Liver (tissue), 9 donors: ENCODE measurements around the gene KRT23. TPM values are rescaled to one million over a fixed set of nuclear protein-coding genes. Genes with fewer than 3 reads are reported as not detected.

Experiments
- DNase-seq: peaks from one replicate; pipeline ENCODE4 v3.0.0-alpha.2; 2017; ENCODE audit warnings: low spot score
- H3K27ac ChIP-seq, 2 donors: one replicate each; pipeline ENCODE4 v1.7.0; 2013; ENCODE audit warnings: inconsistent platforms in 2 of 2, low read length in 2 of 2, control low read depth in 1 of 2, low read depth in 1 of 2, mild to moderate bottlenecking in 1 of 2
- H3K27me3 ChIP-seq, 4 donors: one replicate each; pipeline versions ENCODE4 v1.6.1 to v1.7.0; 2013; ENCODE audit warnings: low read length in 3 of 4, inconsistent platforms in 1 of 4, mild to moderate bottlenecking in 1 of 4, moderate library complexity in 1 of 4; ENCODE audit not compliant: control insufficient read depth in 4 of 4, insufficient read depth in 4 of 4
- H3K36me3 ChIP-seq, 4 donors: one replicate each; pipeline versions ENCODE4 v1.6.1 to v1.7.0; 2013; ENCODE audit warnings: low read length in 3 of 4, mild to moderate bottlenecking in 3 of 4, low read depth in 1 of 4, moderate library complexity in 1 of 4; ENCODE audit not compliant: control insufficient read depth in 4 of 4, insufficient read depth in 3 of 4
- H3K4me1 ChIP-seq, 4 donors: one replicate each; pipeline versions ENCODE4 v1.6.1 to v1.7.0; 2013; ENCODE audit warnings: low read length in 3 of 4, mild to moderate bottlenecking in 3 of 4, moderate library complexity in 1 of 4; ENCODE audit not compliant: control insufficient read depth in 4 of 4, insufficient read depth in 4 of 4
- H3K4me3 ChIP-seq, 3 donors: one replicate each; pipeline versions ENCODE4 v1.6.1 to v1.7.0; 2013; ENCODE audit warnings: low read length in 3 of 3, control low read depth in 1 of 3, low read depth in 1 of 3, mild to moderate bottlenecking in 1 of 3
- H3K9ac ChIP-seq, 2 donors: one replicate each; pipeline ENCODE4 v1.7.0; 2013; ENCODE audit warnings: low read length in 2 of 2, mild to moderate bottlenecking in 2 of 2, moderate library complexity in 2 of 2, control low read depth in 1 of 2, low read depth in 1 of 2
- H3K9me3 ChIP-seq, 4 donors: one replicate each; pipeline versions ENCODE4 v1.6.1 to v1.7.0; 2013; ENCODE audit warnings: low read length in 3 of 4; ENCODE audit not compliant: control insufficient read depth in 4 of 4
- ATF3 ChIP-seq: IDR thresholded peaks from 2 replicates; pipeline ENCODE4 v1.6.1; 2016; ENCODE audit warnings: antibody characterized with exemption
- EGR1 ChIP-seq, 2 donors: IDR thresholded peaks; 2 replicates each; pipeline ENCODE4 v1.6.1; 2016 to 2018; ENCODE audit warnings: antibody characterized with exemption in 2 of 2, low read depth in 2 of 2
- FOXA1 ChIP-seq: IDR thresholded peaks from 2 replicates; pipeline ENCODE4 v1.6.1; 2016; ENCODE audit warnings: antibody characterized with exemption
- FOXA2 ChIP-seq: IDR thresholded peaks from 2 replicates; pipeline ENCODE4 v1.6.1; 2016; ENCODE audit warnings: antibody characterized with exemption
- GABPA ChIP-seq, 2 donors: IDR thresholded peaks in 1 of 2; conservative IDR thresholded peaks in 1 of 2; 2 replicates each; pipeline ENCODE4 v1.6.1; 2016; ENCODE audit warnings: antibody characterized with exemption in 2 of 2, mild to moderate bottlenecking in 1 of 2, moderate library complexity in 1 of 2
- HNF4A ChIP-seq, 2 donors: conservative IDR thresholded peaks; 2 replicates each; pipeline ENCODE4 v1.6.1; 2016; ENCODE audit warnings: antibody characterized with exemption in 2 of 2, mild to moderate bottlenecking in 2 of 2
- HNF4G ChIP-seq: IDR thresholded peaks from 2 replicates; pipeline ENCODE4 v1.6.1; 2016; ENCODE audit warnings: antibody characterized with exemption
- JUND ChIP-seq, 2 donors: IDR thresholded peaks; 2 replicates each; pipeline ENCODE4 v1.6.1; 2016; ENCODE audit warnings: antibody characterized with exemption in 2 of 2
- MAX ChIP-seq: IDR thresholded peaks from 2 replicates; pipeline ENCODE4 v1.6.1; 2016; ENCODE audit warnings: antibody characterized with exemption
- NR2F2 ChIP-seq: IDR thresholded peaks from 2 replicates; pipeline ENCODE4 v1.6.1; 2016; ENCODE audit warnings: antibody characterized with exemption
- RAD21 ChIP-seq, 2 donors: IDR thresholded peaks; 2 replicates each; pipeline ENCODE4 v1.6.1; 2016; ENCODE audit warnings: antibody characterized with exemption in 2 of 2, mild to moderate bottlenecking in 2 of 2
- RXRA ChIP-seq, 2 donors: IDR thresholded peaks; 2 replicates each; pipeline ENCODE4 v1.6.1; 2017 to 2018; ENCODE audit warnings: antibody characterized with exemption in 2 of 2, mild to moderate bottlenecking in 1 of 2
- SP1 ChIP-seq: IDR thresholded peaks from 2 replicates; pipeline ENCODE4 v1.6.1; 2018; ENCODE audit warnings: antibody characterized with exemption, mild to moderate bottlenecking
- TAF1 ChIP-seq: conservative IDR thresholded peaks from 2 replicates; pipeline ENCODE4 v1.6.1; 2016; ENCODE audit warnings: antibody characterized with exemption, mild to moderate bottlenecking
- YY1 ChIP-seq: IDR thresholded peaks from 2 replicates; pipeline ENCODE4 v1.6.1; 2016; ENCODE audit warnings: antibody characterized with exemption, mild to moderate bottlenecking
- WGBS: extraction: QIAGEN DNeasy Blood & Tissue Kit; methylation state at CpG from one replicate; pipeline ENCODE4 v1.1.7; 2013; 5-methylcytosine and 5-hydroxymethylcytosine counted together
- polyA plus RNA-seq, 2 donors: library from polyadenylated mRNA; stranded (reverse) in 1 of 2; unstranded in 1 of 2; fragments of 200-250 nt in 1 of 2; fragments of >200 nt in 1 of 2; fragmentation: Nextera tagmentation in 1 of 2; extraction: Ambion mirVana in 1 of 2; gene quantifications; one replicate each; pipeline versions ENCODE4 v1.2.1 to v1.2.3, GENCODE V29; 2013 to 2015
- total RNA-seq, 2 donors: library from RNA; depleted of rRNA; stranded (reverse); fragments of >200 nt; gene quantifications; one replicate each; pipeline ENCODE4 v1.2.3, GENCODE V29; 2014
- TF ChIP-seq, protein P1 (sequence below): IDR thresholded peaks from 2 replicates; pipeline ENCODE4 v1.6.1; 2016; ENCODE audit warnings: antibody characterized with exemption
- TF ChIP-seq, protein P2 (sequence below): IDR thresholded peaks from 2 replicates; pipeline ENCODE4 v1.6.1; 2016; ENCODE audit warnings: antibody characterized with exemption, mild to moderate bottlenecking
- donor health status: healthy.
- donor health status: healthy.
- donor health status: healthy.
- donor health status: healthy.
- donor health status: healthy.

KRT23 gene
- total and polyA plus RNA-seq, 4 donors: 0.09 to 1.3 (median 0.24) TPM; not detected in 1

- Histone ChIP-seq H3K4me3 (no peak overlapping the region), H3K27me3 (no peaks in the 10 kb centered on the region), H3K4me1 (no peaks in the 10 kb centered on the region), H3K27ac (no peak overlapping the region), H3K9me3 (no peaks in the 10 kb centered on the region), H3K9ac (no peak overlapping the region), H3K36me3 (no peaks in the 10 kb centered on the region)
- 72% methylated on average over 5 of the region's 5 CpGs for WGBS
- no peak for DNase-seq
- no peak for TF ChIP-seq RAD21 (IDR thresholded peaks at IDR 0.05)
- TF ChIP-seq NR2F2: no peak
- TF ChIP-seq GABPA (IDR thresholded peaks at IDR 0.05 in 1 of 2, conservative IDR thresholded peaks at IDR 0.05 in 1 of 2): no peak
- TF ChIP-seq TAF1: no peak
- TF ChIP-seq EGR1 (IDR thresholded peaks at IDR 0.05; ENCODE audit: low read depth in 2 of 2): no peak
Measured at GRCh38 chr17:40936976-40937375, 470 bp downstream of the KRT23 start.

- Histone ChIP-seq H3K9me3 (no peaks in the 10 kb centered on the region), H3K9ac (no peak overlapping the region), H3K27me3 (no peaks in the 10 kb centered on the region), H3K4me3 (no peak overlapping the region), H3K27ac (no peak overlapping the region), H3K4me1 (no peaks in the 10 kb centered on the region), H3K36me3 (no peaks in the 10 kb centered on the region)
- WGBS: 77% methylated on average over 19 of the region's 19 CpGs
- TF ChIP-seq JUND (IDR thresholded peaks at IDR 0.05): no peak
- no peak for TF ChIP-seq YY1
- no peak for TF ChIP-seq RAD21 (IDR thresholded peaks at IDR 0.05)
- TF ChIP-seq, protein P1, sequence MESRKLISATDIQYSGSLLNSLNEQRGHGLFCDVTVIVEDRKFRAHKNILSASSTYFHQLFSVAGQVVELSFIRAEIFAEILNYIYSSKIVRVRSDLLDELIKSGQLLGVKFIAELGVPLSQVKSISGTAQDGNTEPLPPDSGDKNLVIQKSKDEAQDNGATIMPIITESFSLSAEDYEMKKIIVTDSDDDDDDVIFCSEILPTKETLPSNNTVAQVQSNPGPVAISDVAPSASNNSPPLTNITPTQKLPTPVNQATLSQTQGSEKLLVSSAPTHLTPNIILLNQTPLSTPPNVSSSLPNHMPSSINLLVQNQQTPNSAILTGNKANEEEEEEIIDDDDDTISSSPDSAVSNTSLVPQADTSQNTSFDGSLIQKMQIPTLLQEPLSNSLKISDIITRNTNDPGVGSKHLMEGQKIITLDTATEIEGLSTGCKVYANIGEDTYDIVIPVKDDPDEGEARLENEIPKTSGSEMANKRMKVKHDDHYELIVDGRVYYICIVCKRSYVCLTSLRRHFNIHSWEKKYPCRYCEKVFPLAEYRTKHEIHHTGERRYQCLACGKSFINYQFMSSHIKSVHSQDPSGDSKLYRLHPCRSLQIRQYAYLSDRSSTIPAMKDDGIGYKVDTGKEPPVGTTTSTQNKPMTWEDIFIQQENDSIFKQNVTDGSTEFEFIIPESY: no peak
- TF ChIP-seq SP1: no peak
- no peak for TF ChIP-seq RXRA (IDR thresholded peaks at IDR 0.05)
- no peak for TF ChIP-seq EGR1 (IDR thresholded peaks at IDR 0.05; ENCODE audit: low read depth in 2 of 2)
- no peak for TF ChIP-seq HNF4G
- TF ChIP-seq HNF4A (conservative IDR thresholded peaks at IDR 0.05): no peak
- TF ChIP-seq, protein P2, sequence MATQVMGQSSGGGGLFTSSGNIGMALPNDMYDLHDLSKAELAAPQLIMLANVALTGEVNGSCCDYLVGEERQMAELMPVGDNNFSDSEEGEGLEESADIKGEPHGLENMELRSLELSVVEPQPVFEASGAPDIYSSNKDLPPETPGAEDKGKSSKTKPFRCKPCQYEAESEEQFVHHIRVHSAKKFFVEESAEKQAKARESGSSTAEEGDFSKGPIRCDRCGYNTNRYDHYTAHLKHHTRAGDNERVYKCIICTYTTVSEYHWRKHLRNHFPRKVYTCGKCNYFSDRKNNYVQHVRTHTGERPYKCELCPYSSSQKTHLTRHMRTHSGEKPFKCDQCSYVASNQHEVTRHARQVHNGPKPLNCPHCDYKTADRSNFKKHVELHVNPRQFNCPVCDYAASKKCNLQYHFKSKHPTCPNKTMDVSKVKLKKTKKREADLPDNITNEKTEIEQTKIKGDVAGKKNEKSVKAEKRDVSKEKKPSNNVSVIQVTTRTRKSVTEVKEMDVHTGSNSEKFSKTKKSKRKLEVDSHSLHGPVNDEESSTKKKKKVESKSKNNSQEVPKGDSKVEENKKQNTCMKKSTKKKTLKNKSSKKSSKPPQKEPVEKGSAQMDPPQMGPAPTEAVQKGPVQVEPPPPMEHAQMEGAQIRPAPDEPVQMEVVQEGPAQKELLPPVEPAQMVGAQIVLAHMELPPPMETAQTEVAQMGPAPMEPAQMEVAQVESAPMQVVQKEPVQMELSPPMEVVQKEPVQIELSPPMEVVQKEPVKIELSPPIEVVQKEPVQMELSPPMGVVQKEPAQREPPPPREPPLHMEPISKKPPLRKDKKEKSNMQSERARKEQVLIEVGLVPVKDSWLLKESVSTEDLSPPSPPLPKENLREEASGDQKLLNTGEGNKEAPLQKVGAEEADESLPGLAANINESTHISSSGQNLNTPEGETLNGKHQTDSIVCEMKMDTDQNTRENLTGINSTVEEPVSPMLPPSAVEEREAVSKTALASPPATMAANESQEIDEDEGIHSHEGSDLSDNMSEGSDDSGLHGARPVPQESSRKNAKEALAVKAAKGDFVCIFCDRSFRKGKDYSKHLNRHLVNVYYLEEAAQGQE: no peak
- no peak for TF ChIP-seq ATF3
- TF ChIP-seq MAX: no peak
- no peak for TF ChIP-seq FOXA1
- TF ChIP-seq FOXA2: no peak
- no peak for TF ChIP-seq GABPA (IDR thresholded peaks at IDR 0.05 in 1 of 2, conservative IDR thresholded peaks at IDR 0.05 in 1 of 2)
- no peak for DNase-seq
Measured at GRCh38 chr17:40936437-40936971, 942 bp downstream of the KRT23 start.
